Liver (tissue), 3 donors: ENCODE data around the gene SFXN3.

Experiments used
- CTCF ChIP-seq: fragments of 150-350 bp; IDR thresholded peaks from 2 replicates; pipeline ENCODE4 v1.5.1; 2017; ENCODE audit warnings: improper control_type of control experiment, low read depth, low read length; ENCODE audit not compliant: missing input control
- MAX ChIP-seq: IDR thresholded peaks from 2 replicates; pipeline ENCODE4 v1.6.1; 2016; ENCODE audit warnings: antibody characterized with exemption
- RAD21 ChIP-seq, 2 donors: IDR thresholded peaks; 2 replicates each; pipeline ENCODE4 v1.6.1; 2016; ENCODE audit warnings: antibody characterized with exemption in 2 of 2, mild to moderate bottlenecking in 2 of 2
- donor health status: healthy.
- donor health status: healthy.

GRCh38 chr10:100985336-100985735 lies 45.7 kb upstream of the SFXN3 start:
- TF ChIP-seq CTCF: no peak
- TF ChIP-seq MAX: no peak
- peak in 1 of 2 donors; percentile 3 for TF ChIP-seq RAD21 (IDR thresholded peaks at IDR 0.05)
